H1 (cell line): ENCODE measurements around the gene RIMBP2. TPM values are rescaled to one million over a fixed set of nuclear protein-coding genes. Genes with fewer than 3 reads are reported as not detected.

Experiments
- CEBPB ChIP-seq: IDR thresholded peaks from 2 replicates; pipeline ENCODE4 v1.6.1; 2012; ENCODE audit warnings: low read depth, low read length
- CHD1 ChIP-seq: IDR thresholded peaks from 2 replicates; pipeline ENCODE4 v1.6.1; 2012; ENCODE audit warnings: low read depth, low read length, improper control_type of control experiment
- FOSL1 ChIP-seq: IDR thresholded peaks from 2 replicates; pipeline ENCODE4 v1.6.1; 2011; ENCODE audit warnings: mild to moderate bottlenecking, low read depth, low read length, moderate library complexity; ENCODE audit not compliant: insufficient read depth
- MAFK ChIP-seq: IDR thresholded peaks from 2 replicates; pipeline ENCODE4 v1.6.1; 2012; ENCODE audit warnings: low read depth, mild to moderate bottlenecking, improper control_type of control experiment, low read length
- NRF1 ChIP-seq: IDR thresholded peaks from 2 replicates; pipeline ENCODE4 v1.6.1; 2011; ENCODE audit warnings: mild to moderate bottlenecking, low read depth, low read length, improper control_type of control experiment
- RXRA ChIP-seq: IDR thresholded peaks from 2 replicates; pipeline ENCODE4 v1.6.1; 2011; ENCODE audit warnings: low read depth, mild to moderate bottlenecking, low read length, moderate library complexity; ENCODE audit not compliant: insufficient read depth
- SIX5 ChIP-seq: IDR thresholded peaks from 2 replicates; pipeline ENCODE4 v1.6.1; 2011; ENCODE audit warnings: mild to moderate bottlenecking, low read depth, low read length
- polyA plus RNA-seq, 7 experiments: library from polyadenylated mRNA; depleted of rRNA in 3 of 7; stranded (reverse) in 5 of 7; unstranded in 2 of 7; fragments of >200 nt in 5 of 7; fragments of 200-250 nt in 2 of 7; gene quantifications; 1 replicate in 5 of 7; 2 replicates in 1 of 7; 4 replicates in 1 of 7; pipeline versions ENCODE4 v1.2.1 to v1.2.3, GENCODE V29; 2011 to 2013; ENCODE audit warnings: missing spikeins in 2 of 7, mixed read lengths in 2 of 7
- total RNA-seq: library from RNA; stranded (reverse); fragmentation: NEBNext Ultra II Directional; extraction: Animal tissue kit (Norgen Biotek cat#: 25700); gene quantifications from 2 replicates; pipeline ENCODE4 v1.2.1, GENCODE V29; 2021

Gene RIMBP2
- total and polyA plus RNA-seq, 2 of the 8 experiments (the other 6 are each of a cell fraction or from before 2014, with no cell fraction given), result 0.18 to 0.65 TPM

GRCh38 chr12:130685850-130686249 lies 30.2 kb downstream of the RIMBP2 start (continued):
- no peak for TF ChIP-seq CHD1
- no peak for TF ChIP-seq NRF1
- no peak for TF ChIP-seq FOSL1
- no peak for TF ChIP-seq CEBPB
- no peak for TF ChIP-seq MAFK
- TF ChIP-seq RXRA, result no peak
- TF ChIP-seq SIX5, result no peak
